Measurements from ENCODE around the gene CCDC148. TPM values are rescaled to one million over a fixed set of nuclear protein-coding genes. Genes with fewer than 3 reads are reported as not detected.

The CCDC148 gene
- 3.6 TPM for total RNA-seq (ENCODE audit: insufficient read depth, low replicate concordance)

DNA sequence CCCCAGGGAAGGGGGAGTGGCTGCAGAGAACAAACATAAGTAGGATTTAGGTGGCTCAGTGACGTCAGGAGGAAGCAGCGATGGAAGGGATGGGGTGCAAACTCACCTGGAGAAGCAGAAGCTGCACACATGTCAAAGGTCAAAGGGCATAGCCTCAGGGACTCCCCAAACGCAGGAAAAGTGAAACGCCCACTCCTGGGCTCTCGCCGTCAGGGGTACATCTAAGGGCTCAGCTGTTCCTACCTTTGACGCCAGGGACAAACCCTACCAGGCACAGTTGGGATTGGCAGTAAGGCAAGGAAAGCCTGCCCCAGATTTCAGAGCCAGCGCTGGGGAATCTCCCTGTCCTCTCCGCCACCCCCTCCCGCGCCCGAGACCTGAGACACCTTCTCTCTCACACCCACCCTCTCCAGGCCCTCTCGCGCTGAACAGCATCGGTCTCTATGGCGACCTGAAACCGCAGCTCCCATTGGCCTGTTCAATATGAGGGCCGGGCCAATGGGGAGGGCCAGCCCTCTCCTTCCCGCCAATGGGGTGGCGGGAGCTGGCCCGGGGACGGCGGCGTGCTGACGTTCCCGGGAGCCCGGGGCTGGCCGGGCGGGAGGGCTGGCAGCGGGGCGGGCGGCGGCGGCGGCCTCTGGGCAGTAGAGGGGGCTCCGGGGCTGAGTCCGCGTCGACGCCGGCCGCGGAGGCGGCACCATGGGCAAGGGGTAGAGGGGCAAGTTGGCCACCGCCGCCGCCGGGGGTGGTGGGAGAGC lies at the start of gene CCDC148, which contains the start of gene PKP4:
Gene CCDC148, minus strand, starts transcription at position 445 of the 758 bp plus-strand sequence. Its CDS starts 314 bp downstream, at position 131.
Gene PKP4, plus strand, starts transcription at position 644 of the 758 bp plus-strand sequence. CDS start 76,233 bp downstream, outside the sequence.
- peak; percentile 97 for DNase-seq (ENCODE audit: low spot score)

DNA sequence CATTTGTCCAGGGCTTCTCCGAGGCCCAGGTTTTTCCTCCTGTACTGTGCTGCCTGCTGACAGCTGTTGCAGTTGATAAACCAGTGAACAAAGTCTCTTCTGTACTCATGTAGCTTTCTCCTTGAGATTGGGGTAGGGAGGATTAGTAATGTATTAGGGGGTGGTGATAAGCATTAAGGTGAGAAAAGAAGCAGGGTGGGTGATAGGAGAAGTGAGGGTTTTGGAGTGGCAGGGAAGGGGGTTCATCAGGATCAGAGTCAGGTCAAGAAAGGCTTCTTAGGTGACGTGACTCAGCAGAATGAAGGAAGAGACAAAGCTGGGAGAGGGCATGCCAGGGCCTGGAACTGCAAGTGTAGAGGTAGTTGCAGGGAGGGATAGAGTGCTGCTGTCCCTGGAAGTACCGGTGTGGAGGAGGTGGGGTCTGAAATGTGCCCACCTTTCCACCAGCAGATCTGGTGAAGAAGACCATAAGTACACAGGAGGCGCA lies 48.9 kb upstream of the CCDC148 start:
- no peak for DNase-seq (ENCODE audit: low spot score)

DNA sequence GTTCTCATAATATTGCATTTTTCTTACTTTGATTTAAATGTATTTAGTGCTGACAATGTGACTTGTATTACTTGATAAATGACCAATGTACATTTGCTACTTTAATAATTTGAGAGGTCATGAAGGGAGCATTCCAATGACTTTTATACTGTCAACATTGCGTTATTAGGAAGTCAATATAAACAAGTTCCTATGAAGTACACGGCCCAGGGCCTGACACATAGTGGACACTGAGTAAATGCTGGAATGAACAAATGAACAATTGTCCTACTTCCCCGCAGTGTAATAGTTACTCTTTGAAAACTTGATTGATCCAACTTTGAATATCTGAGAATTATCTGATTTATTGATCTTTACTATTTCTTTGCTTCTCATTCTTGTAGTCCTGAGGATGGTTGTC lies 47.5 kb upstream of the CCDC148 start:
- no peak for DNase-seq (ENCODE audit: low spot score)

DNA sequence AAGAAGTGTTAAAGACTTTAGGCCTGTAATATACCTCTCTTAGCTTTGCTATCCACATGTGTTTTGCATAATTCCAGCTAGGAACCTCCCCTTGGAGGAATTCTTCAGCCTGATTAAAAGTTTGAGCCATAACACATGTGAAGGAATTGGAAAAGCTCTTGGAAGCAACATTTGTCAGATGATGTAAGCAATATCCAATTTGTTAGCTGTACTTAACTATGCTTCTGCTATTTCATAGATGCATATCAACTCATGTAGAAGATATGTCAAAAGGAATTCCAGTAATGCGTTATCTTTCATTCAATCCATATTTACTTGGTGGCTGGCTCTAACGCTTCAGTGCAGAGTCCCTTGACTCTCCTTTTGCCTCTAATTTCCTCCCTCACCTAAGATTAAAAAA lies 46.4 kb upstream of the CCDC148 start:
- DNase-seq (ENCODE audit: low spot score): peak; percentile 49

DNA sequence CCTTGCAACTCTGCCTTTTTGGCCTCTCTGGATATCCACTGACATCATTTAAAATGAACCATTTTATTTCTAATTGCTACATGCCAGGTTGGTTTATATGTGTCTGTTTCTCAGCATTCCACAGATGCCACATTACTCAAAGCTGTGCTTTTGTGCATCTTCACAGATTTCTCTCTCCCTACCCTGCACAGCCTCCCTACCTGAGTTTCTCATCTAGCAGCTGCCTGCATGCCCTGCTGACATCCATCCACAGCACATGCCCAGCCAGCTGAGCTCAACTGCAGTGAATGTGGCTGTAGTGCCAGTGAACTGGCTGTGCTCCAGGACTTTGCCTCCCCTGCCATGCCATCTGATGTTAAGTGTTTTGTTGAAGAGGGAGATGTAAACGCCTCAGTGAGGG lies 44.7 kb upstream of the CCDC148 start:
- no peak for DNase-seq (ENCODE audit: low spot score)

DNA sequence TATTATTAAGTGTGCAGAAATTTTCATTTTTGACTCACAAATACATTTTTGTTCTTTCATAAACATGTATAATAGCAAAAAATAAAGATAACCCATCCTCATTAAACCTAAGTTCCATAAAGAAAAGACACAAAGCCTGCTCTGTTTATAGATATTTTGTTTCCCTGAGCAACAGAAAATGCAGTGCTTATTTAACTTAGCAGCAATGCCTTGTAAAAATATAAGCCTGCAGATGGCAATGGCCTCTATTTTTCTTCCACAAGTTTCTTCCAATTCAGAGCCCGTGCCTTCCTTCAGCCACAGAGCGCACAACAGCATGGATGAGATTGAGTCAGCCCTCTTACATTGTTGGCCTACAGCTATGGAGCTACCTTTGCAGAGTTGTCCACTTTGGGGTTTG lies 43.8 kb upstream of the CCDC148 start:
- peak; percentile 16 for DNase-seq (ENCODE audit: low spot score)

DNA sequence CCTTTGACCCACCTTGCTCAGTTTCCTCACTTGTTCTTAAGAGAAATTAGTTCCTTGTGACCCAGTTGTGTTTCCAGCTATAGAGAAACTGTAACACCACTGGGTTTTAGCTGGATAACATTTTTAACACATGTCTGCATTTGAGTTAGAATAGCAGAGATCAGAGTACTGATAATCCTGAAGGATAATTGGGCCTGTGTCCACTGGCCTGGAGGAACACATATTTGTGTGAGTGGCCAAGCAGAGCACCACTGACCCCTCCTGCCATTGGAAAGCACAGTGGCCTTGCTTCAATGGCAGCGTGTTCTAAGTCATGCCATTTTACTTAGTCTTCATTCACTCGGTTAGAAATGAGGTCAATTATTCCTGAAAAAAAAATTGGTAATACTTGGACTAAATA lies 42.8 kb upstream of the CCDC148 start:
- DNase-seq (ENCODE audit: low spot score): no peak

DNA sequence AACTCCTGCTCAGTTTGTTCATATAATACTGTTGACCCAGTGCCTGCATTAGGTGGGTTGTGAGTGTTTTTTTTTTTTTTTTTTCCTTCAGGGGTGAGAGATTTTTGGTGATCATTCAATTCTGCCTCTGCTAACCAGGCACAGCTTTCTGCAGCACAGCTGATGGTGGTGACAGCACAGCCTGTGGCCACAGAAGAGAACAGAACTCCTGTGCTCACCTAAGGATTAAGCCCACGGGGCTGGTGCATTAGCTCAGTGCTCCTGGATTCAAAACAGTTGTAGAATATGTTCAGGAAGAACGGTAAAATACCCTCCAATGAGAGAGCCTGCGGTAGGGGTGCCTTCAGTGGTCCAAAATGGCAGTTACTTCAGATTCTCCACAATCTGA lies 42.2 kb upstream of the CCDC148 start:
- no peak for DNase-seq (ENCODE audit: low spot score)

DNA sequence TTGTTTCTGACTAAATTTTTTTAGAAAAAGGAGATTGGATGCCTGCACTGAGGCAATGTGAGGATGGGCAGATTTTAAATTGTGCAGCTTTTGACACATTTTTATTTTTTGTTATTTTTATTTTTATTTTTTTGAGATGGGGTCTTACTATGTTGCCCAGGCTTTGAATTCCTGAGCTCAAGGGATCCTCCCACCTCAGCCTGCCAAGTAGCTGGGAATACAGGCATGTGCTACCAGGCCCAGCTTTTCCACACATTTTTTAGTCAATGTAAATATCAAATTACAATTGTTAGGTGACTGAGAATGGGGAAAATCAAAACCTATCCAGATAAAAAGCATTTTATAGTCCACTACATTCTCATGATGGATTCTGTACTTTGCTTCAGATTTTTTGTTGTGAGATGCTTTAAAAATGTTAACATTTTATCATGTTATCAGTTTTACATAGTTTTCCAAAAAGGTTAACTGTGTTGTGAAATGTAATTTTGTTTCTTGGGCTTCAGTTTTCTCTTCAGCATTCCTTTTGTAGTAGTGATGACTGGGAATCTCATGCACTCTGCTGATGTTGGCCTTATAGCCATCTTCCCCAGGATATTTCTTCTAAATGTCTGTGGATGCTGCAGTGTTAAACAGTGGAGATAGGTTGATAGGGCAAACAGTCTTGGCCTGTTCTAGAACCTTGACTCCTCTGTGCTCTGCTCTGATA lies 41.6 kb upstream of the CCDC148 start:
- no peak for DNase-seq (ENCODE audit: low spot score)

DNA sequence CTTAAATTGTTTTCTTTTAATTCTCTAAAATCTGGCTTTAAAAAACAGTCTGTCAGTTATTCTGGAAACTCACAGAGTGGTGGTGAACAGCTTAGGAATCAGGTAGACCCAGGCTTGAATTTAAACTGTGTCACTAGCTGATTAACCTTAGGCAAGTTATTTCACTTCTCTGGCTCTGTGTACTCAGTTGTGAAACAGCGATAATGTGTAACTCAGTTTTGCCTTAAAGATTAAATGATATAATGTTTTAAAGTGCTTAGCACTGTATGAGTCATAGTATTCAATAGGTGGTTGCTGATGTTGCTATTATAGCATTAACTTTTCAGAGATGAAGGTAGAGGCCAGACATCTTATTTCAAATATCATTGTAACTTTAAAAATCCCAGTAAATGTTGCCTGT lies 40.9 kb upstream of the CCDC148 start:
- no peak for DNase-seq (ENCODE audit: low spot score)

DNA sequence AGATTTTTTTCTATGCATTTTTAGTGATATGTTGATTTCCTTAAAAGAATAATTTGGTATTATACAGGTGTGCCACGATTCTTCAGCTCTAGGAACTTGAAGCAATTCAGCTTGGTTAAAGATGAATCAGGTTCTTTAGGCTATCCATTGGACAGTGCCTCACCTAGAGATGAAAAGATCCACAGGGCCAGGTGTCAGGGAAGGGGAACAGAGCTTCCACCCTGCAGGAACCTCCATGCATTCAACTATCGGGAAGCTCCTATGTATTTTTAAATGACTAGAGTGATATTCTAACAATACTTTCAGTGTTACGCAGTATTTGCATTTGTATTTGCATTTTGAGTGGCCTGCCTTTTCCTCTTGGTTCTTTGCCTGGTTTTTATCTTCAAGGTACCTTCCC lies 40.4 kb upstream of the CCDC148 start:
- DNase-seq (ENCODE audit: low spot score): no peak

DNA sequence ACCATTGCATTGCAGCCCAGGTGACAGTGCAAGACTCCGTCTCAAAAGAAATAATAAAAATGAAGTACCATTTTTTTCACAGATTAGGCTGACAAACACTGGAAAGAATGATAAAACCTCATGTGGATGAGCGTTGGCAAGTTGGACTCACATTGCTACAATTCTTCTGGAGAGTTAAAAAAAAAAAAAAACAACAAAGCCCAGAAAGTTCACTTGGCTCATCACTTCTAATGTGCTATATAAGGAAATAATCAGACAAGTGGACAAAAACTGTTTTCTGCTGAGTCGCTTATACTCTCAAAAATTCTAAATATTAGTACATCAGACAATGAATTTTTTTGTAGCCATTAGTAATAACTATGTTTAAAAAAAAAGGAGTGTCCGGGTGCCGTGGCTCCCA lies 38.6 kb upstream of the CCDC148 start:
- DNase-seq (ENCODE audit: low spot score): no peak

DNA sequence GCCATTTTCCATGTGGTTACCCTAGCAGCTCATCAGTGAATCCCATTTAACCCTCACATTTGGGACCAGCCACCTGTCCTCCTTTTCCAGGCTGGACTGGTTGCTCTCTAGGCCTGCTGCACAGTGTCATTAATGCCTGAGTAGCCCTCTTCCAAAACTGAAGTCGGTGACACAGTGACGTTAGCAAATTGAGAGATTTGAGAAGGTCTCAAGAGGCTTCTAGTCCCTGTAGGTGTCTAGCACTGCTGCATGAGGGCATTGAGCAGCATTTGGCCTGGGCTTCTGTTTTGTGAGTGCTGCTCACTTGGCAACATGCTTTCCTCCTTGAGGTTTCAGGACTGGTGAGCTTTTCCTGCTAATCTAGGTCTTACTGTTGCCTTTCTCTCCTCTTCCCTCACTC lies 36.9 kb upstream of the CCDC148 start:
- DNase-seq (ENCODE audit: low spot score): no peak

DNA sequence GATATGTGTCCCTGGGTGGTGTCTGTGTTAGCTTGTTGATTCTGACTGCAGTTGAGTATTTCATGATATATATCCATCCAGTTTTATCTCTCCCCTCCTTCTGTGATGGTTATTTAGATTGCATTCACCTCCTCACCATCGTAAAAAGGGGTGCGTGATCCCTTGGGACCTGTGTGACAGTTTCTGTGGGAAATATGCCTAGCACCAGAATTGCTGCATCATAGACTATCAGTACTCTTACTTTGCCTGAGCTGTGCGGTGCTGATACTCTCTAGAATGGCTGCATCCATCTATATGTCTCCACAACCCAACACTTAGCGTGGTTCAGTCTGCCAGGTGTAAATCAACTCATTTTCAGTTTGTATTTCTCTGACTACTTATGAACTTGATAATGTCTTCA lies 34.5 kb upstream of the CCDC148 start:
- no peak for DNase-seq (ENCODE audit: low spot score)

DNA sequence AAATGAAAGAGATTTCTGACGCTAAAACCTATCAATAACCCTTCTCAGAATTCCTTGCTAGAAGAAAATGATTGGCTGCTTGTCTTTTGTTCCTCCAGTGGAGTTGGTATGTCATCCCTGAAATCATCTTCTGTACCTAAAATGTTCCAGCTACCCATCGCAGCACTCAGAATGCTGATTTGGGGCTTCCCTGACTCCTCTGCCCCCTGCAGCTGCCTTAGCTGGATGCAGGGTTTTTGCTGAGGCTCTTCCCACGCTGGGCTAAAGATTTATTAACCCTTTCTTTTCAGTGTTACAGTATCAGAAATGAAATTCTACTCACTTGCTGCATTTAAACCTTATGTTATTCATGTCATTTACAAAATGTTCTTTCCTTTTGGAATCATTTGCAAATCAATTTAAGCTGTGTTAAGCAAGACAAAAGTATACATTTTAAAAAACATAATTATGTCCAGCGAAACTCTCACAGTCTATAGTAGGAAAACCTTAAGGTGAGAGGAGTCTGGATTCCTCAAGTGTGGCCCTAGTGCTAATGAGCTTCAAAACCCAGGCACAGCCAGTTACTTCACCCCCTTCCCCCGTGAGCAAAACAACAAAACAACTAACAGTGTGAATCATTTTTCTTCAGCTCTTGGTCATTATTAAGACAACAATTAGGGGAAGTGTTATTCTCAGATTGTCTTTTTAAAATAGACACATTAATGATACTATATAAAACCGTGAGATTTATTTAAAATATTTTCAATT lies 33.0 kb upstream of the CCDC148 start:
- DNase-seq (ENCODE audit: low spot score): no peak

DNA sequence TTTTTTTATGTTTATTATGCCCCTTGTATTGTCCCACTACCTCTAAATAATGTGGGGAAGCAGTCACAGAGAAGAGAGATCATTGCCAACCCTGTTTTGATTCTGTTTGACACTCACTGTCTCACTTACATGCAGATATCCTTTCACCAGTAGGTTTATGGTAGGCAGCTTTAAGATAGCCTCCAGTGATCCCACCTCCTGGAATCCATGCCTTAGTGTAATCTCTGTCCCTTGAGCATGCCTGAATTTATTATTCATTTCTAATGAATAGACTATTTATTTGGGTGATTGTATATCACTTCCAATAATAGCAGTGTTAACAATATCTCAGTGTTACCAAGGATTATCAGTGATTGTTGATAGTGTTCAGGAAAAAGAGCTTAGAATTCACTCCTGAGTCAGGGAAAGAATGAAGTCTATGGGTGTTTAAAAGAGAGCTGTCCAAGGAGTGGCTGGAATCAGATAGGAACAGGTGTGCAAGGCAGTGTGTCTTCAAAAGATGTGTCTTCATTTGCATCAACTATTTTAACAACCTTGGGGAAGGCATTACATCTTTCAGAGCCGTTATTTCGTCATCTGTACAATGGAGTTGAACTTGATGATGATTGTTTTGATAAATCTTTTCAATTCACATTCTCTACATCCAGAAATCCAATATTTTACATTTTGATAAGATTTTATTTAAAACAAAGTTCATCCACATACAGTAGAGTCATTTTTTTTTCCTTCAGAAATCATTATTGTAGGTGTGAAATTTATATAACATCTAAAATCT lies 32.1 kb upstream of the CCDC148 start:
- no peak for DNase-seq (ENCODE audit: low spot score)

DNA sequence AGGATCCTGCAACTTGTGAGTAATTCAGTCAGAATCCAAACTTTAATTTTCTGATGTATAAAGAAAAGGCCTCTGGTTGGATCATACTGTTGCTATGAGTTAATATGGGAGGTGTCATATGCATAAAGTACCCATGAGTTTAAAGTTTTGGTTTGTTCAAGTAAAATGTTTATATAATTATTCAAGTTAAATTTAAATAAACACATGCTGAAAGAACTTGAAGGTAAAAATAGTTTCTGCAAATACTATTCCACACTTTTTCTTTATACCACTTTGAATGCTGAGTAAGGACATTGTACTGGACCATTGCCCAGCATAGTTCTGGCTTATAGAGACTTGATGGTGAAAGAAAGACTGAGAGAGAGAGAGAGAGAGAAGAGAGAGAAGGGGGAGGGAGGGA lies 30.9 kb upstream of the CCDC148 start:
- peak; percentile 70 for DNase-seq (ENCODE audit: low spot score)

DNA sequence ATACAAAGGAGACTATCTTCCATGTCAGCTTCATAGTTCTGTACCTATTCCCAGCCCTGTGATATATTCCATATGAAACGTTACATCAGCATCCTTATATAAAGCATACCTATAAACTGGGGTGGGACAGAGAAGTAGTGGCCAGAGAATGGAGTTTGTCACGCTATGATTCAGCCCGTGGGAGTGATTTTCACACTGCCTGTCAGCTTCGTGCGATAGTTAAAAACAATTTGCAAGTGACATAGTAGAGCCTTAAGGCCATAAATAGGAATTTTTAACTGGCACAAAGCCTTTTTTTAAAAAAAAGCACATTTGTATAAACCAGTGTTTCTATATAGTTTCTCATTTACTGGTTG lies 30.4 kb upstream of the CCDC148 start:
- DNase-seq (ENCODE audit: low spot score): no peak

DNA sequence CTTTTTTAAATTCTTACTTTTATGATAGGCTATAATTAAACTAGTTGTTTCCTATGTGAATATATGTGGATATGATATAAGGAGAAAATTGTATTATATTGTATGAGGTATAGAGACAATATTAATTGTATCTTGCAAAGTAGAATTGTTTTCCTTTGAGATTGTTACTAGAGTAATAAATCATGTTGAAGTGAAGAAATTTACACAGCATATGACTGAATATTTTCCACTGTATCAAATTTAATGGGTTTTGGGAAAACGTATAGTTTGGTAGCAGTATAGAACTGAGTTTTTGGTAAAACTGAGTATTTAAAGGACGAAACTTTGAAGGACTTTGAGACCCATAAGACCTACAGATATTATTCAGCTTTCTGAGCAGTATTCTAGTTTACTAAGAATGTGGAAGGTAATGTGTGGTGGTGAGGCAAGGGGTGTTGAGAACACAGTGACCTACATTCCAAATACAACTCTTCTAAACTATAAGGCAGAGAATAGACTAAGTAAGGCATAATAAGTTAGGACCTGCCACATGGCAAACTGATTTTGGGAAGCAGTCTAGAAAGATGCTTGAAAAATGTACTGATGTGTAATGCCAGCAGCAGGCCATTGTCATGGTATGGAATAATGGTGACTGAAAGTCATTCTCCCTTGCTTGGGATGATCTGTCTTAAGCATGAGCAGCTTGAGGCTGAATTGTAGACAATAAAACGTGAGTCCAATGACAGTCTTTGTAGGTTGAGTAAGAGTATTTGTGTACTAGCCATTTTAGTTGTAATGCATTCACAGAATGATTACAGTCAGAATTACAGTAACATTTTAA lies 29.8 kb upstream of the CCDC148 start:
- no peak for DNase-seq (ENCODE audit: low spot score)

DNA sequence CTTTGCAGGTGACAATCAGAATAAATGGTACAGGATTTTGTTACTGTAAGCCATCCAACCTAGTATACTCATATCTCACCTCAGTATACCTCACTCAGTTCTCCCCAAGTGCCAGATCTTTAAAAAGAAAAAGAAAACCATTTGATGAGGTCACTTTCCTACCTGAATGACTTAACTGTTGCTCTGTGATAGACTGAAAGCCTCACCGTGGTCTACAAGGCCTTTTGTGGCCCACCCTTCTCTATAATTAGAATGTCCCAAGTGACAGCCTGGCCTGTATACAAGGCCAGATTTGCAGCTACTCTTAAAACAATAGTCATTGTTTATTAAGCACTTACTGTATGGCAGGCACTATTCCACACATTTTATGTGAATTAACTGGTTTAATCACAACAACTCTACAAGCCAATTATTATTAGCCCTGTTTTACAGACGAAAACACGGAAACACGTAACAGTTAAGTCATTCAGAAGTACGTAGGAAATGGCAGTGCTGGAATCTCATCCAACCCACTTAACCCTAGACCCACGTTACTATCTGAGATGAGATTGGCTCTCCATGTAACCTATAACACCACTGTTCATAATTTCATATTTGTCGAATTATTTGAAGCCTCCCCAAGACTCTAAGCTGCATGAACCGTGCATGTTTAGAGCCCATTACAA lies 28.5 kb upstream of the CCDC148 start:
- DNase-seq (ENCODE audit: low spot score): no peak

Measured in umbilical cord (tissue), 2 donors.